GM12891 (cell line): ENCODE measurements around the gene ZNF385B.

Experiments used
- POLR2A ChIP-seq: IDR thresholded peaks from 2 replicates; pipeline ENCODE4 v1.6.1; 2011; ENCODE audit warnings: low read depth, low read length, control low read depth
- TAF1 ChIP-seq: IDR thresholded peaks from 2 replicates; pipeline ENCODE4 v1.6.1; 2011; ENCODE audit warnings: low read depth, low read length, control low read depth

DNA sequence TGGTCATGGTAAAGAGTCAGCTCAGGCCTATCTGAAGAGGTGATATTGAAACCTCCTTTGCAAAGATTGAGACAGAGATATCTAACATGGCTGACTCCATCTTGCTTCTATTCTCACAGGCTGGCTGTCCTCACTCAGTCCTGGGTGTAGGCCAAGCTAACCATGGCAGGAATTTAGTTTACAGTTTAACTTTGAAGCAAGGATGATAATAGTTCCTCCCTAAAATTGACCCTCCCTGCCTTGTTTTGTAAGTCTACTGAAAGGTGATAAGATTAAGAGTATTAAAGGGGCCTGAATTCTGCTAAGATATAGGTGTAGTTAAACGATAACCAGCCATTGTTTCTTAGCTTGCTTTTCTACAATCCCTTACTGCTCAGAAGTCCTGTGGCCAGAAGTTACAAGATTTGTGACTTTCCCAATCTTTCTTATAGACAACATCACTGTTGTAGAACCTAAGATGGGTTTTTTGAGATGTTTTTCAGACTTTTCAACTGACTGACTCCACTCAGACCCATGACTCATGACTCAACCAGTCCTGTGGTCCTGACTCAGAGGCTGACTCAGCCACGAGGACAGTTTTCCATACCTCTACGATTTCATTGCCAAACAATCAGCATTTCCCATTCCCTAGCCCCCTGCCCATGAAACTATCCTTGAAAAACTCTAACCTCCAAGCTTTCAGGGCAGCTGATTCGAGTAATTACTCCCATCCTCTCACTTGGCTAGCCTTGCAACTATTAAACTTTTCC, 401.1 kb downstream of the ZNF385B start:
- TF ChIP-seq POLR2A (no peak), TAF1 (no peak)
